Cerebellar nuclear complex (tissue), 1 donor: ENCODE data around the gene RAPGEF5.

ENCODE experiments used
- DNase-seq, 2 experiments: peaks; one replicate each; lab custom pipeline; 2025; lab: John Stamatoyannopoulos, UW

Gene RAPGEF5

DNA sequence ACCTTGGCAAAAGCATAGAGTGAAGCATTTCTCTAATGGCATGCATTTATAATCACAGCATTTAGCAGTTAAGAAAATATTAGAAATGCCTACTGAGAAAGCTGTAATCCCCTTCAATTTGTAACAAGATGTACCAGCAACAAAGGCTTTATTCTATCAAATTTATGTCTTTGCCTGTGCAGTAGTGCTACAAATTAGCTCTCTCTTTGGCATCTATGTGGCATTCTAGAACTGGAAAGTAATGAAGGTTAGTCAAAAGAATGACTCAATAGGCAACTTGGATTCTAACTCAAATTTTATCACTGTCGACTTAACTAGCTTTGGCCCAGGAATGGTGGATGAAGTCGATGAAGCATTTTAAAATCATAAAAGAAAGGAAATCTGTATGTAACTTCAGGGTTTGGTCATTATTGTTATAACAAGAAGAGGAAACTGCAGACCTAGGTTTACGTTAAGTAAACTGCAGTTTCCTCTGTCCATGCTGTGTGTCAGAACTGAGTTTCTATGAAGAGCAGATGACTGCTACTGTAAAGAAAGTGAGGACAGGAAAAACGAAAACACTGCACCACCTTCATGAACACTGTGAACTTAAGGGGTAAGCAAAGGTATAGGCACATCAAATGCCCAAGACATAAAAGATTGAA, 140.0 kb downstream of the RAPGEF5 start:
- no peak for DNase-seq

GRCh38 chr7:22216309-22216708, 140.6 kb downstream of the RAPGEF5 start:
- DNase-seq: no peak

DNA sequence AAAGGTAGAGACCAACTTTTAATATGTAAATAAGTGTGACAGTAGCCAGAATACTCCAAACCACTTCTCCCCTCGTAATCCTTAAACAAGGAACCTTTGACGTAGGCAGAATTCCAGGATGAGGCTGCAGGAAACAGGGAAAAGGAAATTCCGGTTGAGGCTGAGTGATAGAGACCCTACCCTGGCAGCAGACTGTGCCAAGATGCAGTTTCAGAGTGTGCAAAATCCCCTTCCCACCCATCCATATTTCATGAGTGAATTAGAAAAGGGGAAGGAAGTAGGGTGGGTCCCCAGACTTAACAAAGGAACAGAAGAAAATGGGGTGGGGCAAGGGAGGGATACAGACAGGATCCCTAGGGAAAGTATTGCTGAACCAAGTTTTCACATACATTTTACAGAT, 143.0 kb downstream of the RAPGEF5 start:
- DNase-seq: no peak

- DNase-seq: no peak
These were observed 143.9 kb downstream of the RAPGEF5 start for GRCh38 chr7:22213081-22213480.

DNA sequence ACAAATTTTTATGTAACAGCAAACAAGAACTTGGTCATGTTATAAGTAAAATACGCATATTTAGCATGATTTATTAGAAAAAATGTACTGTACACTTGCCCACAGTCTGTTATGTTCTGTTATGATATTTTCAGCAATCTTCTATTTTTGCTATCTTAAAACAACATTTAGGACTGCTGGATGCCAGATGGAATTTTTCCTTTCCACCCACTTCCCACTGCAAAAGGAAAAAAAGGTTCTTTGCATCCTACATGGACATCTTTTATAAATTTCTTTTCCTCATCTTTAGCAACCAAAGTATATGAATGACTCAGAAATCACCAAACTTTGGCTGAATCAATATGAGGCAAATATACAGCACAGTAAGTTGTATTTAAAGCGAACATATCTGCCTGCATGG, 146.0 kb downstream of the RAPGEF5 start:
- no peak for DNase-seq

- DNase-seq: no peak
These were observed 146.6 kb downstream of the RAPGEF5 start for GRCh38 chr7:22210355-22210754.

DNA sequence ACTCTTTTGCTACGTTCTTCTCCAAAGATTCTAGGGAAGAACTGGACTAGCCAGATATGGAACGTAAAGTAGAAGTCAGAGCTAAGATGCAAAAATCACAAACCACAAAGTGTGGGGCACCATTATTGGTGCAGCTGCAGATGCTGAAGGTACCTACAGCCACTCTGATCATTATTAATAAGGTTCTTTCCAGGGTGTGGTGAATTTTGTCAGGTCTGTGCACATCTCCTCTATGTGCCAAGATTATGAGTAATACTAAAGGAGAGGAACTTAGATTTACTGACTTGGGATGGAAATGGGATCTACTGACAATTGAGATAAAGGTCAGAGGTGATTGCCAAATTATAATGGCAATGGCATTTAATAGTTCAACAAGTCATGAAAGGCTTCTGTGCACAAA, 148.2 kb downstream of the RAPGEF5 start:
- DNase-seq: no peak

DNA sequence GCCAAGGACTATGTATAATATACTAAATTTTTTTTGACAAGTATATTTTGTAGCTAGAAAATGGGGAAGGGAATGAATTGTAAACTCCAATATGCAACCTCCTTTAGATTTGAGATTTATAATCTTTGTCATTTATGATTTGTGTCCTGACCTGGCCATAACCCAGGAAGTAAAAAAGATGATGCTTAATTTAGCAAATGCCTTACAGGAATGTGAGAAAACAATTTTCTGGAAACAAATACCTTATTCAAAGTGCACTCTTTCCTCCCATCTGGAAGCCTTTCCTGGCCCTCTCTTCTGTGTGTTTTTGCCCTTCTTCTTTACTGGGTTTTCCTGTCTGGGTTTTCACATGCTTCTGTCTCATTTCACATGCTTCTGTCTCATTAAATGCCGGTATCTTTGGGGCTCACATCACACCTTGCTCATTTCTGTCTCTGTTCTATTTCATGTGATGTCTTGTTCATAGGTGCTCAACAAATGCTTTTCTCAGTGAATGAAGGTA, 149.2 kb downstream of the RAPGEF5 start:
- DNase-seq: no peak

GRCh38 chr7:22205631-22206030, 151.3 kb downstream of the RAPGEF5 start:
- DNase-seq: no peak

GRCh38 chr7:22204312-22204711, 152.6 kb downstream of the RAPGEF5 start:
- DNase-seq: no peak

- no peak for DNase-seq
These were observed 154.8 kb downstream of the RAPGEF5 start for GRCh38 chr7:22202141-22202540.

DNA sequence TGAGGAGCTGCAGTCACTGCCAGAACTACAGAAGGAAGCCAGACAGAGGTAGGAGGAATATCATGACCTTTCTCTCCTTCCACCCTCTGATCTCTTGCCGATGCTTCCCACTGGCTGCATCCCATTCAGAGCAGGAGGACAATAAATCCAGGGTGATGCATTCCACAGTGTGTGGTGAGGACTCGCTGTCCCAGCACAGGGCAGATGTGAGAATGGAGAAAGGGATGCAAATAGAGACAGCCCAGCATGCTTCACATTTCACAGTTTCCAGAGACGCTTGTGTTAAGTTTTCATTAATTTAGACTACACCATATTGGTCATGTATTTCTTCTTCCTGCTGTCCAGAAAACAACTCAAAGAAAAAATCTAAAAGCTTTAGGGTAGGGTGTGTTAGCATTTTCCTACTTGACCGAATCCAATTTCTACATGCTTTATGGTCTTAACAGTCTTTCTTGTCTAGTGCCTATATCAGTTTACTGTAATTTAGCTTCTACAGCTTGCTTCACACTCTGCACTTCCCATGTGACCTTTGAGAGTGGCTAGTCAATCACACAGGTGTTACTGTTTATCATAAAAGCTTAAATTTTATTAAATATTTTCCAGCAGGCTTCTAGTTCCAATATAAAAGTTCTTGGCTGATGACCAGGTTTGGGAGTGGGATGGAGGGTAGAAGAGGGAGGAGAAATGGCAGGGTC, 155.6 kb downstream of the RAPGEF5 start:
- no peak for DNase-seq

- no peak for DNase-seq
These were observed 156.2 kb downstream of the RAPGEF5 start for GRCh38 chr7:22200777-22201176.

GRCh38 chr7:22200238-22200637, 156.7 kb downstream of the RAPGEF5 start:
- no peak for DNase-seq

- no peak for DNase-seq
These were observed 159.6 kb downstream of the RAPGEF5 start for GRCh38 chr7:22197376-22197775.

DNA sequence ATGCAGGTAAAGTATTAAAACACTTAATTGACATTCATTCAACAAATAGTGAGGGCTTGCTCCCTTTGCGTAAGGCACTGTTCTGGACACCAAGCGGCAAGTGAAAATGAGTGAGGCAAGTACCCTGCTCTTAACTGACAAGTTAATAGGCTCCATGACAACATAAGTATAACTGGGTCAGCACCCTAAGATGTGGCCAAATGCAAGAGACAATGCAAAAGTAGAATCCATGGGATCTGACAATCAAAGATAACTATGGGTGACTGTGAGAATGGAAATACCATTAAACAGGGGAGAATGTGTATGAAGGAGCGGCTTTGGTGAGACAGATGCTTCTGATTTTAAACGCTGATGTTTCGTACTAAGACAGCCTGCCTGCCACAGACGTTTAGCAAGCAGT, 160.5 kb downstream of the RAPGEF5 start:
- DNase-seq: no peak

GRCh38 chr7:22195397-22196172, 161.4 kb downstream of the RAPGEF5 start:
- DNase-seq: no peak

GRCh38 chr7:22194658-22195273, 162.2 kb downstream of the RAPGEF5 start:
- no peak for DNase-seq

- peak; percentile 37 to 81 for DNase-seq
These were observed 163.4 kb downstream of the RAPGEF5 start for GRCh38 chr7:22193450-22193983.

- no peak for DNase-seq
These were observed 164.2 kb downstream of the RAPGEF5 start for GRCh38 chr7:22192801-22193200.

GRCh38 chr7:22190736-22191135, 166.2 kb downstream of the RAPGEF5 start:
- no peak for DNase-seq

DNA sequence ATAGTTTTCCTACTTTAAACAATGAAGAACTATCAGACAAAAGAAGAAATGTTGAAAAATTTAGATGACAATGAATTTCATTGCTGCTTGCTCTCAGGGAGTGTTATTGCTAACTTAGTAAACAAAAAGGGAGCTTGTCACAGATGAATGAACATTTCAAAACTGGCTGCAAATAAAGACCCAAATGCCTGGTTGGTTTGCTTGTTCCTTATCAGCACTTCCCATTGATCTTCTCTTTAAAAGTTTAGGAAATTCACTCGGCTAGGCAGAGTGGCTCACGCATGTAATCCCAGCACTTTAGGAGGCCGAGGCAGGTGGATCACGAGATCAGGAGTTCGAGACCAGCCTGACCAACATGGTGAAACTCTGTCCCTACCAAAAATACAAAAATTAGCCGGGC, 167.2 kb downstream of the RAPGEF5 start:
- DNase-seq: no peak
